Thyroid gland (tissue), 4 donors: ENCODE results near the gene TMEM95.

ENCODE experiments used
- CTCF ChIP-seq, 6 experiments: fragments of 200-600 bp in 3 of 6; fragments of 450-650 bp in 3 of 6; sonication (generic) in 3 of 6; IDR thresholded peaks; one replicate each; pipeline ENCODE4 v1.5.1; 2016 to 2019; ENCODE audit warnings: antibody characterized with exemption in 6 of 6, mild to moderate bottlenecking in 2 of 6, inconsistent platforms in 1 of 6, moderate library complexity in 1 of 6
- POLR2A ChIP-seq, 2 donors: fragments of 450-650 bp; IDR thresholded peaks; one replicate each; pipeline ENCODE4 v1.6.1; 2017; ENCODE audit warnings: antibody characterized with exemption in 2 of 2, mild to moderate bottlenecking in 2 of 2, moderate library complexity in 1 of 2

GRCh38 chr17:7361906-7362305 is 7.0 kb downstream of the TMEM95 start:
- TF ChIP-seq CTCF (IDR thresholded peaks at IDR 0.05) (no peak), POLR2A (IDR thresholded peaks at IDR 0.05) (no peak)
